ENCODE data around the gene MYO1H.

The MYO1H gene

DNA sequence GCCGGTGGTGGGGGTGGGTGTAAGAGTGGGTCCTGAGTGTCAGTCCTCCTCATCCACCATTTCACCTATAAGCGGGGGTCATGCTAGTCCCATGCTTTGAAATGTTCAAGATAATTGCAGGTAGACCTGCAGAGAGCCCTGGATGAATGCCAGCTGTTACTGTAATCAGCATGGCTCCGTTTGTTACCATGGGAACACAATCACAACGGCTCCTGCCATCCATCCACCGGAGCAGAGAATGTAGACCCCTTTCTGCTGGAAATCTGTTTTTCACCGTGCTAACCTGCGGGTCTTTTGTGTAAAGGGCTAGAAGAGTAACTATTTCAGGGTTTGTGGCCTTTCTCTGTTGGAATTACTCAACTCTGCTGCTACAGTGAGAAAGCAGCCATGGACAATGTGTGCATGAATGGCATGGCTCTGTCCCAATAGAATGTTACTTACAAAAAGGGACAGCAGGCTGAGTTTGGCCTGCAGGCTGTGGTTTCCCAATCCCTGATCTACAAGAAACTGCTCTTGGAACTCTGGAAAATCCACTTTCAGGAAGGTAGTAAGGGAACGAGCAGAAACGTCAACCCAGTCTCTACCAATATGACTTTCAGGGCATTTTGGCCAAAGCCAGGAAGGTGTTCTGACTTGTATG lies 93.3 kb downstream of the MYO1H start:
- DNase-seq (ENCODE audit: insufficient read length, low spot score) (no peak), FAIRE-seq (no peak)
- TF ChIP-seq POLR2A (IDR thresholded peaks at IDR 0.05; ENCODE audit: low read depth, low read length): no peak

DNA sequence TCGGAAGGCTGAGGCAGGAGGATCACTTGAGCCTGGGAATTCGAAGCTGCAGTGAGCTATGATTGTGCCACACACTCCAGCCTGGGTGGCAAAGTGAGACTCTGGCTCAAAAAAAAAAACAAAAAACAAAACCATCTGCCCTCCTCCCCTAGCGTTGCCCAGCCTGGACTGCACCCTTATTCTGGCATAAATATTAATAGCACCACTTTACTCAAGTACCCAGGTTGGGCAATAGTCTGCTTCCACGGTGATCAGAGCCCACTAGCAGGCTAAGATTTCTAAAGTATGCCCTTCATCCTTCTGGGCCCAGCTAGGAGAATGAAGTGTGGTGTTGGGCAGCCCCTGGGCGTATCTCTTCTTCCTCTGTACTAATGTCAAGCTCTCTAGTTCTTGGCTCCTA lies 96.1 kb downstream of the MYO1H start:
- no peak for TF ChIP-seq POLR2A (IDR thresholded peaks at IDR 0.05; ENCODE audit: low read depth, low read length)
- no peak for FAIRE-seq
- DNase-seq (ENCODE audit: insufficient read length, low spot score): no peak

DNA sequence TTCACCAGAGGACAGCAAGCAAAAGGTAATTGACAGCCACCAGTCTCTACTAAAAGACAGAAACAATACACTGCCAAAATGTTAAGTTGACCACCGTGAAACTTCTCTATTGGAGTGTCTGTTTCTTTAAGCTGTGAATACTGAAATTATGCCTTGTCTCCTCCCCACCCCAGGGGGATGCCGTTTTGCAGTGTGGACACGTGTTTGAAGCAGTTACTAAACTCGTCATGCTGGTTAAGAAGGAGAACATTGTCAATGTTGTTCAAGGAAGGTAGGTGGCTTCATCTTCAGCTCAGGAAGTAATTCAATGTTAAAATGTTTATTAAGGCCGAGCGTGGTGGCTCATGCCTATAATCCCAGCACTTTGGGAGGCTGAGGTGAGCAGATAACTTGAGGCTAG lies 96.6 kb downstream of the MYO1H start:
- DNase-seq (ENCODE audit: insufficient read length, low spot score) (no peak), FAIRE-seq (no peak)
- no peak for TF ChIP-seq POLR2A (IDR thresholded peaks at IDR 0.05; ENCODE audit: low read depth, low read length)

DNA sequence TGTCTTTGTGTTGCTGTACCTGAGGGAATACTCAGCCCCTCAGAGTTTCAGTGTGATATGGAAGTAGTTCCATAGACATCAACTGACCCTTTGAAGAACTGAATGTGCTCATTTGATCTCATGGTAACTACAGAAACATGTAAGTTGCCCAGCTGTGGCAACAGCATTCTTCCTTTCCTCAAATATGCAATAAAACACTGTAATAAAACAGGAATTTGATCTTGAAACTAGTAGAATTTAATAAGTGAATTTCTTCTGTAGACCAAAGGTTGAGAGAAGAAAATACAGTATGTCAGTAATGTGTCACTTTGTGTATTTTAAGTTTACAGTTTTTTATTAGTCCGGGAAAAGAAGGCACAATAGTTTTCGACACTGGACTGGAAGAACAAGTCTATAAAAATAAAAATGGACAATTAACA lies 97.5 kb downstream of the MYO1H start:
- DNase-seq (ENCODE audit: insufficient read length, low spot score): no peak
- no peak for FAIRE-seq

DNA sequence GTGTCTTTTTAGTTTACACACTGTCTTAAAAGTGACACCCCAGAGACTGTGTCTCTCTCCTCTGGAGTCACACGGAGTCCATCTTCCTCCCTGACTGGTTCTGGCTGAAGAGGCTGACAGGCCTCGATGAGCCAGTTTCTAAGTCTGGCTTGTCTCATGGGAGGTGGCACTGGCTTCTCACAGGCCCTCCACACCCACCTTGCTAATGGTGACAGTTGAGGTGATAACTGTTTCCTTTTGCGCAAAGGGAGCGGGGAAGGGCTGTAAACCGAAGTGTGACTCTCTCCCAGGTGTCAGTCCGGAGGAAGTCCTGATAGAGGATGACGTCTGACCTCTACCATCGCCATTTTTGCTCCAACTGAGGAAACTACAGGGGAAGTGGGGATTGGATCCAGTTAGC lies 99.2 kb downstream of the MYO1H start:
- DNase-seq (ENCODE audit: insufficient read length, low spot score): no peak
- TF ChIP-seq POLR2A (IDR thresholded peaks at IDR 0.05; ENCODE audit: low read depth, low read length): no peak
- FAIRE-seq: no peak

More for the DNA sequence above, 97.5 kb downstream of the MYO1H start:
- no peak for TF ChIP-seq POLR2A (IDR thresholded peaks at IDR 0.05; ENCODE audit: low read depth, low read length)

DNA sequence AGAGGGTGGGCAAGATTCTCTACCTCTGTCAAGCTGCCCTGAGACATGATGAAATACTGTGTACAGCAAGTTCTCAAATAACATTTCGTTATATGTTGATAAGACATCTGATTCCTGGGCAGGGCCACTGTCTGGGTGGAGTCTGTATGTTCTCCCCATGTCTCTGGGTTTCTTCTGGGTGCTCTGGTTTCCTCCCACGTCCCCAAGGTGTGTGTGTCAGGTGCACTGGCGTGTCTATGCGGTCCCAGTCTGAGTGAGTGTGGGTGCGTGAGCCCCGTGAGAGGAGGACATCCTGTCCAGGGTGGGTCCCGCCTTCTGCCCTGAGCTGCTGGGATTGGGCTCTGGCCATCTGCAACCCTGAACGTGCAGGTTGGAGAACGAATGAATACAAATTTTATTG lies 99.8 kb downstream of the MYO1H start:
- no peak for TF ChIP-seq POLR2A (IDR thresholded peaks at IDR 0.05; ENCODE audit: low read depth, low read length)
- no peak for FAIRE-seq
- DNase-seq (ENCODE audit: insufficient read length, low spot score): no peak

DNA sequence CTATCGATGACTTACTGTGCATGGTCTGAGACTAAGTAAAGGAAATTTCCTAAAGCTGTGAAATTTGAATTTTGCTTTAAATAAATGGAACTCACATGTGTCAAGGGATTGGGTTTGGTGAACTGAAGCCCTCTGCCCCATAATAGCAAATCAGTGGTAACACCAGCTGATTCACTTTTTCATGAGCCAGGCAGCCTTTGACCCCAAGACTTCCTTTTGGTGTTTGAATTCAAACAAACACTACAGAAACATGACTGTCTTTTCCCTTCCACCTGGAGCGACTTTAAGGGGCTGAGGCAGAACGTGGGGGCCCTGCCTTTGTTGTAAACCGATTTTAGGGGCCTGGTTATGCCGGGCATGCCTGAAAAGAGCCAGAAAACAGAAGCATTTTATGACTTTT lies 100.6 kb downstream of the MYO1H start:
- DNase-seq (ENCODE audit: insufficient read length, low spot score) (no peak), FAIRE-seq (no peak)
- no peak for TF ChIP-seq POLR2A (IDR thresholded peaks at IDR 0.05; ENCODE audit: low read depth, low read length)

DNA sequence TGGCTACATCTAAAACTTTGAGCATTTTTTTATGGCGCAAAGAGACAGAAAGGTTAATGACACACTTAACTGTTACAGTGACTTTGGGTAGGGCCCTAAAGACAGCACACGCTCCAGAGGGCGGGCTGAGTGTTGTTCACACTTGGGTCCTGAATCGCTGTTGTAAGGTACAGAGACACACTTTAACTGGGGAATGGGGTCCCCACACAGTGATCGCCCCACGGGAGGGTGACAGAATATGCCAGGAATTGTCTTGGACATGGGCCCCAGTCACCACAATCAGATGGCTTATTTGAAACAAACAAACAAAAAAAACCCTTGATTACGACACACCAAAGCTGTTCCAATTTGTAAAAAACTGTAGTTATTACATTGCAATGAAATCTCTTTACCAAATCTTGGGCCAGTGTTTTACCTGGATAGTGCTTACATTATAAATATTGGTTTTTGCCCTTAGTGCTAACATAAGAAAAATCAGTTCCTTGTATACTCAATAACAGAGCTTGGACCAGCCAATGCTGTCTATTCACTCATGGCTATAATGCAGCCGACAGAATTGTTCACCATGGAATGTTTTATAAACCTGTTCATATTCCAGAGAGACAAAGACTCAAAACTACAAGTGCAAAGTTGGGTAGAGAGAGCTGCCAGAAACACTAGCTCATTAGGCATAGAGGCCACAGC lies 101.1 kb downstream of the MYO1H start:
- no peak for TF ChIP-seq POLR2A (IDR thresholded peaks at IDR 0.05; ENCODE audit: low read depth, low read length)
- no peak for FAIRE-seq

DNA sequence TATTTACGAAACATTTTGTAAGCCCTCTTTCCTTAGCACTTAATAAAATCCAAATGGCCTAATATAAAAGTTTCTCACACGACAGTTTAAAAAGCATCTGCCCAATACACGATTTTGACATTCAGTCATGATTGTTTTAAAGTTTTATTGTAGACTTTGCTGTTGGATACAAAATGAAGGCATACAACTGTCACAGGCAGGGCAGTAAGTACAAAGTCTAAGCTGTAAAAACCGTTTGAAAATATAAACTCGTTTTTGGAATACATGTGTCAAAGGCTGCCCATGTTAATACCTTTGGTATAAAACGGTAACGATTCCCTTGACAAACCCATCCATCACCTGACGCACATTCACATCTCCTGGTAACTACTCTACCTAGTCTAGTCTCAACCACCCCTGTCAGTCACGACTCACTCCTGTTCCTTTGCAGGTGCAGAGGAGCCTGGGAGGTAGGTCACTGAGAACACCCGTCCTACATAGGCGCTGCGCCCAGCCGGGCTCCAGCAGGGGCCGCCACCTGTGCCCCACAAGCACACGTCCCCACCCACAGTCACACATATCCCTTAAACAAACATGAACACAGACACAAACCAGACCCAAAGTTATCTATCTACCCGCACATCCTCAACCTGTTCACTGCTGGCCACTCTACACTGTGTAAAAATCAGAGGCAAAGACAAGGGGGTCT lies 102.3 kb downstream of the MYO1H start:
- no peak for TF ChIP-seq POLR2A (IDR thresholded peaks at IDR 0.05; ENCODE audit: low read depth, low read length)
- FAIRE-seq (no peak), DNase-seq (ENCODE audit: insufficient read length, low spot score) (no peak)

More for the DNA sequence above, 101.1 kb downstream of the MYO1H start:
- no peak for DNase-seq (ENCODE audit: insufficient read length, low spot score)

DNA sequence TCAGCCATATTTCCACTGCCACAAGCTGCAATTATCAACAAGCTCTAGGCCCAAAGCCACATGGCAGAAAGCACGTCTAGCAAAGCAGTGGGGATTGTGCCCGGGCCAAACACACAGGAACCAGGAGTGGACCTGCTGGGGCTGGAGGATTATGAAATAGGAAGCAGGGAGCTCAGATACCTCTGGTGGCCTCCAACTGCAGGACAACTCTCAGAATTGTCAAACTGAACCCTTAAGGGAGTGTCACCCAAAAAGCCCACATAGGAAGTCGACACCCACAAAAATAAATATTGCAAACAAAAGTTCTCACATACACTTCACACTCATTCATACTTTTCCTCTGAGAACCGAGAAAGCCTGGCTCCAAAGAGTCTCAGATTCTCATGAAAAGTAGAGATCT lies 103.3 kb downstream of the MYO1H start:
- DNase-seq (ENCODE audit: insufficient read length, low spot score) (no peak), FAIRE-seq (no peak)
- TF ChIP-seq POLR2A (IDR thresholded peaks at IDR 0.05; ENCODE audit: low read depth, low read length): no peak

DNA sequence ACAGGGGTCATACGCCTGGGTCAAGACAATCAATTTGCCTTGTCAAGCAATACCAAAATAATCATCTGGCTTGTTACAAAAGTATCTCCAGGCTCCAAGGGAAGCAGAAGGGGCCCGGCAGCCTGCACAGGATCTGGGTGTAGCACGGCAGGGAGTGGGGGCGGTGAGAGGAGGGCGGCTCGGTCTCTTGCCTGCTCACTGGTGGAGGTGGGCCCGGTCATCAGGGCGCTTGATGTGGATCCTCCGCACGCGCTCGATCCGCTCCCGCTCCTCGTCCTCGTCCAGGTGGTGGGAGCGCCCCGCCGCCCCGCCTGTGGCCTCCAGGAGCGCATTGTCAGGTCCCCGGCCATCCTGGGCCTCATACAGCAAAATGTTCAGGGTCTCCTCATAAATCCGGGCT lies 103.7 kb downstream of the MYO1H start:
- FAIRE-seq: no peak
- DNase-seq (ENCODE audit: insufficient read length, low spot score): no peak
- no peak for TF ChIP-seq POLR2A (IDR thresholded peaks at IDR 0.05; ENCODE audit: low read depth, low read length)

DNA sequence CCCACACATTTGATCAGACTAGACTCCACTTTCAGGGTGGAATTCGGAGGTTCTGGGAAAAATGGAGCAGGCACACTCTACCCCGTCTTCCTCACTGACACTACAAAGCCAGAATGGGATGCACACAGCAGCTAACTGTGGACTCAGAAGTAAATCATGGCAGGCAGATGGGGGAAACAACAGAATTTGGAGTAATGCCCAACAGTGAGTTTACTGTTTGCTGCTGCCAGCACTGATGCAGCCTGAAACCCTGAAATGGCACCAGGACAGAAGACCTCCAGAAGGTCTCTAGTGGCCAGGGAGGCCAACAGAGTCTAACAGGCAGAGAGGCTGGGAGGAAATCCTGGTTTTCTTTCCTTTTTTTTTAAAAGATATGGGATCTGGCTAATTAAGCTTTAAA lies 104.8 kb downstream of the MYO1H start:
- TF ChIP-seq POLR2A (IDR thresholded peaks at IDR 0.05; ENCODE audit: low read depth, low read length): no peak
- no peak for FAIRE-seq
- DNase-seq (ENCODE audit: insufficient read length, low spot score): no peak

DNA sequence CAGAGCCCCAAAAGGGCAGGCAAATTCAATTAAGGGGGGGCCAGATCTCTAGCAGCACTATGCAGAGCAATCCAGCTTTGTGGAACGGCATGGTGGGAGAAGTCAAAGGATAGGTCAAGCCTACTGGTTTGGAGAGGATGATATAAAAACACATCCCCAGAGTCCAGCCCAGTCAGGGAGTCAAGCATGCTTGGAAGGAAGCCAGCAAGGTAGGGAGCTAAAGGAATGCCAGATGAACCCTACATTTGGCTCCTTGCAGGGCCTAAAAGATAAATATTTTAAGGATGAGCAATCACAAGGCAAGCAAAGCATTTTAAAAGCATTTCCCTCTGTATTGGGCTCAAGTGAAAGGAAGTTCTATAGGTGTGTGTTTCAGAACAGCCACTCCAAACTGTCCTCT lies 108.0 kb downstream of the MYO1H start:
- FAIRE-seq (no peak), DNase-seq (ENCODE audit: insufficient read length, low spot score) (no peak)
- TF ChIP-seq POLR2A (IDR thresholded peaks at IDR 0.05; ENCODE audit: low read depth, low read length): no peak

DNA sequence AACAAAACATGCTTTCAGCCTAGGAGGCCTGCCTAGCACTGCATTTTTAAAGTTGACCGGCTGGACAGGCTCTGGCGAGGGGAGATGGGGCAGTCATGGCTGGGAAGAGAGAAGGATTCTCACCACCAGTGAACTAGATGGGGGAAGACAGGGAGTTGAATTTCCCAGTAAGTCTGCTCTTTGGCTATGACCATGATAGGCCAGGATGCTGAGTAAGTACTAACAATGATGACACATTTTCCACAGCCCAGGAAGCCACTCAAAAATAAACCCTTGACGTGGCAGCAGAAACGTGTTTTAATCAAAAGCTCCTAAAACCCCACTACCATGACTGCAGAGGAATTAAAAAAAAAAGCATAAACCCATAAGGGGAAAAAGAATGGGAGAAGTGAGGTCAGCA lies 110.4 kb downstream of the MYO1H start:
- FAIRE-seq (no peak), DNase-seq (ENCODE audit: insufficient read length, low spot score) (no peak)
- TF ChIP-seq POLR2A (IDR thresholded peaks at IDR 0.05; ENCODE audit: low read depth, low read length): no peak

DNA sequence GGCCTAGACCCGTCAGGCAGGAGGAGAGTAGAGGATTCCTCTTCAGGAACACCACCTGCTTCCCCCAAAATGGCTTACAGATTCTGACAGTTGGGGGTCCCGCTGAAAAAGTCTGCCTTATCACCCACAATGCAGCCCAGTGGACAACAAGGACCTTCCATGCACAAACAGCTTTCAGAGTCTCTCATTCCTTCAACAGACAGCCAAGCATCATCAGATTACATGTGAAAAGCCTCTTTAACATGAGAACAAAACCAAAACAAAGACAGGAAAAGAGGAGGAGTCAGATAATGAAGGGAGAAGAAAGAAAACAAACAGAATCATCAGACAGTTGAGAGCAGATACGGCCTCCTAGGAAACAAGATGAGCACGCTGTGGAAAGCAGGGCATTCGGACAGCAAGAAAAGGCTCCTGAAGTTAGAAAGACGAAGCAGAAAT lies 111.1 kb downstream of the MYO1H start:
- DNase-seq (ENCODE audit: insufficient read length, low spot score): no peak
- FAIRE-seq: no peak
- TF ChIP-seq POLR2A (IDR thresholded peaks at IDR 0.05; ENCODE audit: low read depth, low read length): no peak

Measured in H54 (cell line).